HUDEP-2 (cell line): ENCODE data around the gene DYNLT4.
A peak's percentile ranks its signal among the peaks of the same experiment; 100 is the strongest.
"Not testable (repeated sequence)": the region's sequence is repeated elsewhere in the genome, so short reads cannot be mapped to it uniquely, and the experiment has no call there.

Experiments used
- DNase-seq, 76 experiments: peaks; one replicate each; lab custom pipeline; 2025; ENCODE audit not compliant: unreplicated experiment in 76 of 76; lab: John Stamatoyannopoulos, UW

Gene DYNLT4

GRCh38 chr1:44829506-44830384 lies 22.6 kb upstream of the DYNLT4 start:
- peak in 2 of 76 experiments; percentile 15 to 18 for DNase-seq

GRCh38 chr1:44828841-44829440 lies 21.8 kb upstream of the DYNLT4 start:
- no peak for DNase-seq

- no peak for DNase-seq
These were observed 21.0 kb upstream of the DYNLT4 start for GRCh38 chr1:44828003-44828651.

- peak in 61 of 76 experiments; percentile 5 to 85 (median 63) for DNase-seq
These were observed 20.2 kb upstream of the DYNLT4 start for GRCh38 chr1:44827197-44828002.

GRCh38 chr1:44826375-44827196 lies 19.4 kb upstream of the DYNLT4 start:
- DNase-seq = peak in 37 of 76 experiments; percentile 7 to 69 (median 30)

- DNase-seq = not testable (repeated sequence)
These were observed 17.2 kb upstream of the DYNLT4 start for GRCh38 chr1:44824392-44824791.

GRCh38 chr1:44822981-44823451 lies 15.9 kb upstream of the DYNLT4 start:
- DNase-seq = peak in 1 of 76 experiments; percentile 15

- DNase-seq = no peak
These were observed 15.1 kb upstream of the DYNLT4 start for GRCh38 chr1:44822131-44822701.

GRCh38 chr1:44821240-44821715 lies 14.1 kb upstream of the DYNLT4 start:
- DNase-seq = no peak

GRCh38 chr1:44820328-44821239 lies 13.4 kb upstream of the DYNLT4 start:
- peak in 1 of 76 experiments; percentile 76 for DNase-seq

GRCh38 chr1:44819608-44820327 lies 12.6 kb upstream of the DYNLT4 start:
- peak in 75 of 76 experiments; percentile 66 to 96 (median 87) for DNase-seq

- DNase-seq = no peak
These were observed 12.1 kb upstream of the DYNLT4 start for GRCh38 chr1:44819196-44819607.

- no peak for DNase-seq
These were observed 10.8 kb upstream of the DYNLT4 start for GRCh38 chr1:44817771-44818495.

- no peak for DNase-seq
These were observed 10.2 kb upstream of the DYNLT4 start for GRCh38 chr1:44817307-44817706.

- DNase-seq = not testable (repeated sequence)
These were observed 8.8 kb upstream of the DYNLT4 start for GRCh38 chr1:44815926-44816325.

GRCh38 chr1:44812822-44813543 lies 5.8 kb upstream of the DYNLT4 start:
- no peak for DNase-seq
